Measurements from ENCODE around the gene IQGAP3. TPM values are rescaled to one million over a fixed set of nuclear protein-coding genes. Genes with fewer than 3 reads are reported as not detected.
"Not testable (repeated sequence)": the region's sequence is repeated elsewhere in the genome, so short reads cannot be mapped to it uniquely, and the experiment has no call there.

IQGAP3 gene
- polyA plus RNA-seq, 2 of the 4 experiments (the other 2 are of a cell fraction), result 15.6 to 17.0 TPM

GRCh38 chr1:156554971-156555370 is 17.4 kb downstream of the IQGAP3 start:
- CTCF ChIA-PET, result interaction anchor here (0.7 to 1.1 kb wide), 2 partner anchors 23 to 75 kb away, joined by 3 read pairs; no protein-coding TSS in a partner anchor
- ATAC-seq (no peak), FAIRE-seq (no peak), DNase-seq (ENCODE audit: low read depth in 1 of 2, low spot score in 1 of 2) (no peak)
- H3K4me2 ChIP-seq, result no peak overlapping the region
- POLR2A ChIA-PET, result no interaction called here
- peaks cover 20% of the 10 kb centered on the region for H3K4me1 ChIP-seq
- no peak for TF ChIP-seq MYC (IDR thresholded peaks at IDR 0.05; ENCODE audit: borderline replicate concordance, low read length)
- no peak for TF ChIP-seq KDM1A (IDR thresholded peaks at IDR 0.05; ENCODE audit: low read depth)
- TF ChIP-seq NR3C1 (IDR thresholded peaks at IDR 0.05), result no peak
- TF ChIP-seq CBX2 (IDR thresholded peaks at IDR 0.05; ENCODE audit: borderline replicate concordance, low read depth), result no peak
- no peak for TF ChIP-seq ZNF302 (CRISPR knock-in tag; IDR thresholded peaks at IDR 0.05)
- TF ChIP-seq FOSB (CRISPR knock-in tag; IDR thresholded peaks at IDR 0.05), result no peak
- no peak for TF ChIP-seq BCL3 (IDR thresholded peaks at IDR 0.05)
- no peak for TF ChIP-seq JUN (IDR thresholded peaks at IDR 0.05)
- no peak for TF ChIP-seq E2F6 (IDR thresholded peaks at IDR 0.05; ENCODE audit: borderline replicate concordance, low read depth)
- no peak for TF ChIP-seq USF2 (IDR thresholded peaks at IDR 0.05)
- no peak for TF ChIP-seq RARB (CRISPR knock-in tag; IDR thresholded peaks at IDR 0.05)
- TF ChIP-seq ZC3H11A (IDR thresholded peaks at IDR 0.05), result no peak
- no peak for TF ChIP-seq HES2 (IDR thresholded peaks at IDR 0.05)
- no peak for TF ChIP-seq SMC3 (IDR thresholded peaks at IDR 0.05)
- TF ChIP-seq RNF2 (IDR thresholded peaks at IDR 0.05; ENCODE audit: borderline replicate concordance, low read depth), result no peak
- no peak for TF ChIP-seq CHD4 (IDR thresholded peaks at IDR 0.05; ENCODE audit: borderline replicate concordance)
- TF ChIP-seq PHF8 (IDR thresholded peaks at IDR 0.05; ENCODE audit: borderline replicate concordance, low read depth), result no peak
- WGBS (ENCODE audit: missing lambda C conversion rate), result 79% methylated on average over 8 of the region's 8 CpGs
- no peak overlapping the region for H3K27ac ChIP-seq
- no peak overlapping the region for H3K4me3 ChIP-seq
- H3K9me3 ChIP-seq, result no peaks in the 10 kb centered on the region

GRCh38 chr1:156553860-156554485 is 18.4 kb downstream of the IQGAP3 start:
- CTCF ChIA-PET, result interaction anchor here (1.1 kb wide), 1 partner anchor 109 kb away, joined by 3 read pairs; no protein-coding TSS in a partner anchor
- FAIRE-seq (no peak), DNase-seq (ENCODE audit: low read depth in 1 of 2, low spot score in 1 of 2) (no peak), ATAC-seq (no peak)
- WGBS (ENCODE audit: missing lambda C conversion rate), result 91% methylated on average over 6 of the region's 6 CpGs
- Histone ChIP-seq H3K4me3 (no peak overlapping the region), H3K9me3 (no peaks in the 10 kb centered on the region), H3K4me2 (no peak overlapping the region), H3K4me1 (peaks cover 20% of the 10 kb centered on the region), H3K27ac (no peak overlapping the region)
- POLR2A ChIA-PET, result no interaction called here
- TF ChIP-seq SREBF2 (IDR thresholded peaks at IDR 0.05) (no peak), CBX8 (IDR thresholded peaks at IDR 0.05) (no peak)

GRCh38 chr1:156552937-156553336 is 19.4 kb downstream of the IQGAP3 start:
- H3K9me3 ChIP-seq; POLR2A ChIA-PET; H3K4me3 ChIP-seq; DNase-seq (ENCODE audit: low read depth in 1 of 2, low spot score in 1 of 2); FAIRE-seq; ATAC-seq; H3K4me2 ChIP-seq; CTCF ChIA-PET: not testable (repeated sequence)
- H3K4me1 ChIP-seq, result peaks cover 20% of the 10 kb centered on the region
- peak overlapping the region in 1 of 2 experiments; percentile 57; a peak in 1 of 6 replicates for H3K27ac ChIP-seq
- TF ChIP-seq CEBPB (IDR thresholded peaks at IDR 0.05), result peak; percentile 31 to 34; a peak in 1 of 4 replicates
- 96% methylated on average over 4 of the region's 4 CpGs for WGBS (ENCODE audit: missing lambda C conversion rate)
